ENCODE measurements around the gene MPPED1.

MPPED1 gene

DNA sequence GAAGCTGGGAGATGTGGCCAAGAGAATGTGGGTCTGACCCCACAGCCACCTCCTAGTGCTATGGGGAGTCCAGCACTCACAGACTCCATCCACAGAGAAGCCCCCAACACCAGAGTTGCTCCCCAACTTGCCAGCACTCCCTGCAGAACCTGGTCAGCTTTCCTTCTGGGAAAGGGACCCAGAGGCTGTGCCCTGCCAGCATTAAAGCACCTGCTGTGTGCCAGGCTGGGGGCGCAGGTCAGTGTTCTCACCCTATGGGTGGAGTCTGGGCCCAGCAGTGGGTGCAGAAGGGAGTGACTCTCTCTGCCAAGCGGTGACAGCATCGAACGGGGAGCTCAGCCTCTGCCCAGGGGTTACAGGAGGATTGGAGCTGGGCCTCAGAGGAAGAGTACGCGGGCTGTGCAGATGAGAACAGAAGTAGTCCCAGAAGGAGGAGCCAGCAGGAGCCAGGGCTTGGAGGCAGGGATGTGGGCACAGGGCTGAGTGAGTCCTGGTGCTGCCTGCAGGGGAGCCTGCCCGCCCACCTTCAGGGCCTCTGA is 114.4 kb downstream of the MPPED1 start:
- Histone ChIP-seq H3K27me3 (ENCODE audit: low read length) (no peaks in the 10 kb centered on the region), H3K79me2 (ENCODE audit: insufficient read depth, low read length) (no peaks in the 10 kb centered on the region)

DNA sequence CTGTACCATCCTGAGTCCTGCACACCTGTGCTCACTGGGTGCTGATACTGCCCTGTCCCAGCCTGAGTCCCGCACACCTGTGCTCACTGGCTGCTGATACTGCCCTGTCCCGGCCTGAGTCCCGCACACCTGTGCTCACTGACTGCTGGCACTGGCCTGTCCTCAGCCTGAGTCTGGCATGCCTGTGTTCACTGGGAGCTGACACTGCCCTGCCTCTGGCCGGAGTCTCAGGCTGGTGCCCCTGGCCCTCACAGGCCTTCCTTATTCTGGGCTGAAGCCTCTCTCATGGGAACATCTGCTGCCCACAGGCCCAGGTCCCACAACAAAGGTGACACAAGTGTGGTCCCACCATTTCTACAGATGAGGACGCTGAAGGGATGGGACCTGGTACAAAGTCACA is 115.1 kb downstream of the MPPED1 start:
- Histone ChIP-seq H3K9me3 (ENCODE audit: insufficient read depth, low read length) (no peaks in the 10 kb centered on the region), H3K9ac (ENCODE audit: low read length) (no peak overlapping the region), H3K27me3 (ENCODE audit: low read length) (no peaks in the 10 kb centered on the region), H3K36me3 (ENCODE audit: low read length) (no peaks in the 10 kb centered on the region), H2AFZ (ENCODE audit: low read depth, low read length, severe bottlenecking) (no peak overlapping the region), H3K4me2 (ENCODE audit: low read depth, low read length, poor library complexity, severe bottlenecking) (no peak overlapping the region), H3K27ac (ENCODE audit: low read depth, low read length) (no peak overlapping the region), H3F3A (ENCODE audit: insufficient read depth) (no peaks in the 10 kb centered on the region), H3K4me3 (ENCODE audit: insufficient read depth, low read length, poor library complexity, severe bottlenecking) (no peak overlapping the region), H3K9me2 (replicated peaks; ENCODE audit: insufficient read depth, low read length) (no peaks in the 10 kb centered on the region), H4K20me1 (ENCODE audit: low read depth, low read length) (no peaks in the 10 kb centered on the region), H3K79me2 (ENCODE audit: insufficient read depth, low read length) (no peaks in the 10 kb centered on the region)
- TF ChIP-seq, protein P1, sequence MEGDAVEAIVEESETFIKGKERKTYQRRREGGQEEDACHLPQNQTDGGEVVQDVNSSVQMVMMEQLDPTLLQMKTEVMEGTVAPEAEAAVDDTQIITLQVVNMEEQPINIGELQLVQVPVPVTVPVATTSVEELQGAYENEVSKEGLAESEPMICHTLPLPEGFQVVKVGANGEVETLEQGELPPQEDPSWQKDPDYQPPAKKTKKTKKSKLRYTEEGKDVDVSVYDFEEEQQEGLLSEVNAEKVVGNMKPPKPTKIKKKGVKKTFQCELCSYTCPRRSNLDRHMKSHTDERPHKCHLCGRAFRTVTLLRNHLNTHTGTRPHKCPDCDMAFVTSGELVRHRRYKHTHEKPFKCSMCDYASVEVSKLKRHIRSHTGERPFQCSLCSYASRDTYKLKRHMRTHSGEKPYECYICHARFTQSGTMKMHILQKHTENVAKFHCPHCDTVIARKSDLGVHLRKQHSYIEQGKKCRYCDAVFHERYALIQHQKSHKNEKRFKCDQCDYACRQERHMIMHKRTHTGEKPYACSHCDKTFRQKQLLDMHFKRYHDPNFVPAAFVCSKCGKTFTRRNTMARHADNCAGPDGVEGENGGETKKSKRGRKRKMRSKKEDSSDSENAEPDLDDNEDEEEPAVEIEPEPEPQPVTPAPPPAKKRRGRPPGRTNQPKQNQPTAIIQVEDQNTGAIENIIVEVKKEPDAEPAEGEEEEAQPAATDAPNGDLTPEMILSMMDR (IDR thresholded peaks at IDR 0.05; ENCODE audit: insufficient read depth, low read length, poor library complexity, severe bottlenecking), result no peak
- no peak for TF ChIP-seq EZH2phosphoT487 (conservative IDR thresholded peaks at IDR 0.05; ENCODE audit: low read length)

More for the DNA sequence above, 114.4 kb downstream of the MPPED1 start:
- Histone ChIP-seq H3K9me2 (replicated peaks; ENCODE audit: insufficient read depth, low read length) (no peaks in the 10 kb centered on the region), H3K4me2 (ENCODE audit: low read depth, low read length, poor library complexity, severe bottlenecking) (no peak overlapping the region), H2AFZ (ENCODE audit: low read depth, low read length, severe bottlenecking) (no peak overlapping the region), H3K4me3 (ENCODE audit: insufficient read depth, low read length, poor library complexity, severe bottlenecking) (no peak overlapping the region), H3K9ac (ENCODE audit: low read length) (no peak overlapping the region), H3K27ac (ENCODE audit: low read depth, low read length) (no peak overlapping the region), H4K20me1 (ENCODE audit: low read depth, low read length) (no peaks in the 10 kb centered on the region), H3K9me3 (ENCODE audit: insufficient read depth, low read length) (no peaks in the 10 kb centered on the region), H3K36me3 (ENCODE audit: low read length) (no peaks in the 10 kb centered on the region), H3F3A (ENCODE audit: insufficient read depth) (no peaks in the 10 kb centered on the region)
- no peak for TF ChIP-seq EZH2phosphoT487 (conservative IDR thresholded peaks at IDR 0.05; ENCODE audit: low read length)
- TF ChIP-seq, protein P1 (IDR thresholded peaks at IDR 0.05; ENCODE audit: insufficient read depth, low read length, poor library complexity, severe bottlenecking), result no peak

DNA sequence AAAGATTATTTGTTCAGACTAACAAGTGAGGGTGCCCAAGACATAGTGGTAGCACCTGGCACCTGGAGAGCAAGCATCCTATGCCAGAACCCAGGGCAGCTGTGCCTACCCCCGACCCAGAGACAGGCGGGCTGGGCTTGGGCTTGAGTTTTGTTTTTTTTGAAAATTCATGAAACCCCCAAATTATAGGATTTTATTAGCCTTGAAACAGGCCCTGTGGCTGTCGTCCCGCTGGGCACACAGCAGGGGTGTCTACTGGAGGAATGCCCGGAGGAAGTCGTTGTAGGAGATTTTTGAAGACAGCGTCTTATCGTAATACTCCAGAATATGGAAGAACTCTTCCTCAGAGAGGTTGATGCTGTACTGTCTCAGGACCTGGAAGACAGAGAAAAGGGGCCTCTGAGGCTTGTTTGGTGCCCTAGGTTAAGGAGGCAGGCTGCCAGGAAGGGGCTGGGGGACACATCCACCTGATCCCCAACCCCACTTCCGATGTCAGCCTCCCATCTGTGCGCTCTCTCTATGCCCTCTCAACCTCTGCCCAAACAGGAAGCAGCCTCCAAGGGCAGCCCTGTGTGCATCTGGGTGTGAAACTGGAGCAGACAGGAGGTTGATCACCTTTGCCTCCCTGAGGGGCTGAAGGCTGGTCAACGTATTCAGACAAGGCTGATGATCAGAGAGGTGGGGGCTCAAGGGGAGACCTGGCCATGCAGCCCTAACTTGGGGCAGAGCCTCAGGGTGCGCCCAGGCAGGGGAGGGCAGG is 117.0 kb downstream of the MPPED1 start:
- Histone ChIP-seq H3K36me3 (ENCODE audit: low read length) (no peaks in the 10 kb centered on the region), H3K9me3 (ENCODE audit: insufficient read depth, low read length) (no peaks in the 10 kb centered on the region), H3K4me3 (ENCODE audit: insufficient read depth, low read length, poor library complexity, severe bottlenecking) (no peak overlapping the region), H3K27ac (ENCODE audit: low read depth, low read length) (no peak overlapping the region), H2AFZ (ENCODE audit: low read depth, low read length, severe bottlenecking) (no peak overlapping the region), H3K9ac (ENCODE audit: low read length) (no peak overlapping the region), H3F3A (ENCODE audit: insufficient read depth) (no peaks in the 10 kb centered on the region), H4K20me1 (ENCODE audit: low read depth, low read length) (no peaks in the 10 kb centered on the region), H3K9me2 (replicated peaks; ENCODE audit: insufficient read depth, low read length) (no peaks in the 10 kb centered on the region), H3K27me3 (ENCODE audit: low read length) (no peaks in the 10 kb centered on the region), H3K4me2 (ENCODE audit: low read depth, low read length, poor library complexity, severe bottlenecking) (no peak overlapping the region), H3K79me2 (ENCODE audit: insufficient read depth, low read length) (no peaks in the 10 kb centered on the region)
- no peak for TF ChIP-seq EZH2phosphoT487 (conservative IDR thresholded peaks at IDR 0.05; ENCODE audit: low read length)
- TF ChIP-seq, protein P1 (IDR thresholded peaks at IDR 0.05; ENCODE audit: insufficient read depth, low read length, poor library complexity, severe bottlenecking), result no peak

All from SU-DHL-6 (cell line).